Liver (tissue), 9 donors: ENCODE data around the gene HYOU1. TPM values are rescaled to one million over a fixed set of nuclear protein-coding genes. Genes with fewer than 3 reads are reported as not detected.
"Not testable (repeated sequence)": the region's sequence is repeated elsewhere in the genome, so short reads cannot be mapped to it uniquely, and the experiment has no call there.

ENCODE experiments used
- DNase-seq: peaks from one replicate; pipeline ENCODE4 v3.0.0-alpha.2; 2017; ENCODE audit warnings: low spot score
- H3K27ac ChIP-seq, 2 donors: one replicate each; pipeline ENCODE4 v1.7.0; 2013; ENCODE audit warnings: inconsistent platforms in 2 of 2, low read length in 2 of 2, control low read depth in 1 of 2, low read depth in 1 of 2, mild to moderate bottlenecking in 1 of 2
- H3K27me3 ChIP-seq, 4 donors: one replicate each; pipeline versions ENCODE4 v1.6.1 to v1.7.0; 2013; ENCODE audit warnings: low read length in 3 of 4, inconsistent platforms in 1 of 4, mild to moderate bottlenecking in 1 of 4, moderate library complexity in 1 of 4; ENCODE audit not compliant: control insufficient read depth in 4 of 4, insufficient read depth in 4 of 4
- H3K36me3 ChIP-seq, 4 donors: one replicate each; pipeline versions ENCODE4 v1.6.1 to v1.7.0; 2013; ENCODE audit warnings: low read length in 3 of 4, mild to moderate bottlenecking in 3 of 4, low read depth in 1 of 4, moderate library complexity in 1 of 4; ENCODE audit not compliant: control insufficient read depth in 4 of 4, insufficient read depth in 3 of 4
- H3K4me1 ChIP-seq, 4 donors: one replicate each; pipeline versions ENCODE4 v1.6.1 to v1.7.0; 2013; ENCODE audit warnings: low read length in 3 of 4, mild to moderate bottlenecking in 3 of 4, moderate library complexity in 1 of 4; ENCODE audit not compliant: control insufficient read depth in 4 of 4, insufficient read depth in 4 of 4
- H3K4me3 ChIP-seq, 3 donors: one replicate each; pipeline versions ENCODE4 v1.6.1 to v1.7.0; 2013; ENCODE audit warnings: low read length in 3 of 3, control low read depth in 1 of 3, low read depth in 1 of 3, mild to moderate bottlenecking in 1 of 3
- H3K9ac ChIP-seq, 2 donors: one replicate each; pipeline ENCODE4 v1.7.0; 2013; ENCODE audit warnings: low read length in 2 of 2, mild to moderate bottlenecking in 2 of 2, moderate library complexity in 2 of 2, control low read depth in 1 of 2, low read depth in 1 of 2
- H3K9me3 ChIP-seq, 4 donors: one replicate each; pipeline versions ENCODE4 v1.6.1 to v1.7.0; 2013; ENCODE audit warnings: low read length in 3 of 4; ENCODE audit not compliant: control insufficient read depth in 4 of 4
- ATF3 ChIP-seq: IDR thresholded peaks from 2 replicates; pipeline ENCODE4 v1.6.1; 2016; ENCODE audit warnings: antibody characterized with exemption
- CTCF ChIP-seq: fragments of 150-350 bp; IDR thresholded peaks from 2 replicates; pipeline ENCODE4 v1.5.1; 2017; ENCODE audit warnings: improper control_type of control experiment, low read depth, low read length; ENCODE audit not compliant: missing input control
- EGR1 ChIP-seq, 2 donors: IDR thresholded peaks; 2 replicates each; pipeline ENCODE4 v1.6.1; 2016 to 2018; ENCODE audit warnings: antibody characterized with exemption in 2 of 2, low read depth in 2 of 2
- FOXA2 ChIP-seq: IDR thresholded peaks from 2 replicates; pipeline ENCODE4 v1.6.1; 2016; ENCODE audit warnings: antibody characterized with exemption
- GABPA ChIP-seq, 2 donors: IDR thresholded peaks in 1 of 2; conservative IDR thresholded peaks in 1 of 2; 2 replicates each; pipeline ENCODE4 v1.6.1; 2016; ENCODE audit warnings: antibody characterized with exemption in 2 of 2, mild to moderate bottlenecking in 1 of 2, moderate library complexity in 1 of 2
- HNF4A ChIP-seq, 2 donors: conservative IDR thresholded peaks; 2 replicates each; pipeline ENCODE4 v1.6.1; 2016; ENCODE audit warnings: antibody characterized with exemption in 2 of 2, mild to moderate bottlenecking in 2 of 2
- JUND ChIP-seq, 2 donors: IDR thresholded peaks; 2 replicates each; pipeline ENCODE4 v1.6.1; 2016; ENCODE audit warnings: antibody characterized with exemption in 2 of 2
- NR2F2 ChIP-seq: IDR thresholded peaks from 2 replicates; pipeline ENCODE4 v1.6.1; 2016; ENCODE audit warnings: antibody characterized with exemption
- RAD21 ChIP-seq, 2 donors: IDR thresholded peaks; 2 replicates each; pipeline ENCODE4 v1.6.1; 2016; ENCODE audit warnings: antibody characterized with exemption in 2 of 2, mild to moderate bottlenecking in 2 of 2
- REST ChIP-seq: IDR thresholded peaks from 2 replicates; pipeline ENCODE4 v1.6.1; 2016; ENCODE audit warnings: antibody characterized with exemption, mild to moderate bottlenecking
- RXRA ChIP-seq, 2 donors: IDR thresholded peaks; 2 replicates each; pipeline ENCODE4 v1.6.1; 2017 to 2018; ENCODE audit warnings: antibody characterized with exemption in 2 of 2, mild to moderate bottlenecking in 1 of 2
- SP1 ChIP-seq: IDR thresholded peaks from 2 replicates; pipeline ENCODE4 v1.6.1; 2018; ENCODE audit warnings: antibody characterized with exemption, mild to moderate bottlenecking
- TAF1 ChIP-seq: conservative IDR thresholded peaks from 2 replicates; pipeline ENCODE4 v1.6.1; 2016; ENCODE audit warnings: antibody characterized with exemption, mild to moderate bottlenecking
- YY1 ChIP-seq: IDR thresholded peaks from 2 replicates; pipeline ENCODE4 v1.6.1; 2016; ENCODE audit warnings: antibody characterized with exemption, mild to moderate bottlenecking
- WGBS: extraction: QIAGEN DNeasy Blood & Tissue Kit; methylation state at CpG from one replicate; pipeline ENCODE4 v1.1.7; 2013; 5-methylcytosine and 5-hydroxymethylcytosine counted together
- polyA plus RNA-seq, 2 donors: library from polyadenylated mRNA; stranded (reverse) in 1 of 2; unstranded in 1 of 2; fragments of 200-250 nt in 1 of 2; fragments of >200 nt in 1 of 2; fragmentation: Nextera tagmentation in 1 of 2; extraction: Ambion mirVana in 1 of 2; gene quantifications; one replicate each; pipeline versions ENCODE4 v1.2.1 to v1.2.3, GENCODE V29; 2013 to 2015
- total RNA-seq, 2 donors: library from RNA; depleted of rRNA; stranded (reverse); fragments of >200 nt; gene quantifications; one replicate each; pipeline ENCODE4 v1.2.3, GENCODE V29; 2014
- donor health status: healthy.
- donor health status: healthy.
- donor health status: healthy.
- donor health status: healthy.
- donor health status: healthy.

Gene HYOU1
- 100 to 1,000 TPM in 1 of 2 donors, 10 to 100 TPM in 1; 46.3 to 270 TPM for total RNA-seq
- polyA plus RNA-seq, result 100 to 1,000 TPM in 1 of 2 donors, 10 to 100 TPM in 1; 41.6 to 191 TPM

- peaks cover 0 to 23% (median 16%) of the 10 kb centered on the region in 4 donors for H3K4me1 ChIP-seq
- H3K9ac ChIP-seq, result peak within 1 kb of the TSS; percentile 75
- DNase-seq, result peak; percentile 99
- H3K27me3 ChIP-seq, result no peaks in the 10 kb centered on the region
- H3K27ac ChIP-seq, result peak within 1 kb of the TSS; percentile 81 to 86
- peaks cover 17 to 30% (median 25%) of the 10 kb centered on the region in 4 donors for H3K36me3 ChIP-seq
- no peak for TF ChIP-seq ATF3
- TF ChIP-seq SP1, result peak; percentile 82
- peak; percentile 82 for TF ChIP-seq YY1
- no peak for TF ChIP-seq FOXA2
- peak in 1 of 2 donors; percentile 14 for TF ChIP-seq HNF4A (conservative IDR thresholded peaks at IDR 0.05)
- peak; percentile 70 for TF ChIP-seq REST
- peak; percentile 21 for TF ChIP-seq NR2F2
- TF ChIP-seq GABPA (IDR thresholded peaks at IDR 0.05 in 1 of 2, conservative IDR thresholded peaks at IDR 0.05 in 1 of 2), result peak in 1 of 2 donors; percentile 87
- TF ChIP-seq RXRA (IDR thresholded peaks at IDR 0.05), result peak; percentile 64 to 77
- TF ChIP-seq RAD21 (IDR thresholded peaks at IDR 0.05), result peak in 1 of 2 donors; percentile 53
- TF ChIP-seq TAF1, result peak; percentile 68
- no peak for TF ChIP-seq JUND (IDR thresholded peaks at IDR 0.05)
- TF ChIP-seq CTCF, result peak; percentile 2
- TF ChIP-seq EGR1 (IDR thresholded peaks at IDR 0.05; ENCODE audit: low read depth in 2 of 2), result peak in 1 of 2 donors; percentile 28
- under 1% methylated on average over 79 of the region's 79 CpGs for WGBS
- peak within 1 kb of the TSS; percentile 88 to 94 (median 90) for H3K4me3 ChIP-seq
- H3K9me3 ChIP-seq, result no peaks in the 10 kb centered on the region
Measured at GRCh38 chr11:119057000-119057769, at the start of gene HYOU1. TSS of gene HYOU1 (minus strand) at chr11:119057205. CDS start at chr11:119056160, 1,045 bp downstream.

GRCh38 chr11:119103793-119104192 lies 46.8 kb upstream of the HYOU1 start:
- H3K27ac ChIP-seq, result no peak overlapping the region
- H3K4me1 ChIP-seq, result peaks cover 4 to 46% (median 36%) of the 10 kb centered on the region in 4 donors
- TF ChIP-seq GABPA (IDR thresholded peaks at IDR 0.05 in 1 of 2, conservative IDR thresholded peaks at IDR 0.05 in 1 of 2), result no peak
- TF ChIP-seq RAD21 (IDR thresholded peaks at IDR 0.05), result peak in 1 of 2 donors; percentile 20
- DNase-seq, result no peak
- no peak overlapping the region for H3K9ac ChIP-seq
- H3K9me3 ChIP-seq, result no peaks in the 10 kb centered on the region
- H3K27me3 ChIP-seq, result no peaks in the 10 kb centered on the region
- no peak overlapping the region for H3K4me3 ChIP-seq
- H3K36me3 ChIP-seq, result peaks cover 0 to 1% (median 0%) of the 10 kb centered on the region in 4 donors
- WGBS, result 59% methylated on average over 4 of the region's 4 CpGs

GRCh38 chr11:119103161-119103664 lies 46.2 kb upstream of the HYOU1 start:
- not testable (repeated sequence) for H3K36me3 ChIP-seq, DNase-seq, H3K27me3 ChIP-seq, H3K9me3 ChIP-seq, H3K27ac ChIP-seq, H3K4me3 ChIP-seq, H3K9ac ChIP-seq
- H3K4me1 ChIP-seq, result peaks cover 2 to 40% (median 30%) of the 10 kb centered on the region in 4 donors
- WGBS, result 88% methylated on average over 18 of the region's 18 CpGs
